H1 (cell line): ENCODE data around the gene PNMA6E. TPM values are rescaled to one million over a fixed set of nuclear protein-coding genes. Genes with fewer than 3 reads are reported as not detected.

ENCODE experiments used
- CTCF ChIA-PET: fragments of 300-600 bp; sonication (Branson Sonifier 250); formaldehyde crosslinking; loops from one replicate; lab custom pipeline; 2021; ENCODE audit not compliant: partially characterized antibody; lab: Charles Lee
- POLR2A ChIA-PET: fragments of 300-600 bp; sonication (Branson Sonifier 250); formaldehyde crosslinking; loops from one replicate; lab custom pipeline; 2021; ENCODE audit warnings: inconsistent platforms; ENCODE audit not compliant: partially characterized antibody; lab: Charles Lee
- DNase-seq, 2 experiments: peaks; one replicate each; pipeline versions ENCODE4 v3.0.0 to v3.0.0-alpha.2; 2010 to 2022; ENCODE audit warnings: low spot score in 2 of 2, low read depth in 1 of 2, mixed read lengths in 1 of 2
- FAIRE-seq: peaks from 2 replicates; lab custom pipeline; 2011; peaks lifted over from hg19 to GRCh38; lab: Jason Lieb, UNC
- H2AFZ ChIP-seq: 2 replicates; pipeline ENCODE4 v1.8.1; 2012; ENCODE audit warnings: low read length, inconsistent platforms
- H2AK5ac ChIP-seq: 2 replicates; pipeline ENCODE4 v1.6.1; 2013; ENCODE audit warnings: low read depth, low read length
- H2BK120ac ChIP-seq: replicated peaks from 2 replicates; pipeline ENCODE3; 2013; ENCODE audit warnings: low read depth, low read length, inconsistent platforms
- H2BK12ac ChIP-seq: 2 replicates; pipeline ENCODE4 v1.6.1; 2013; ENCODE audit warnings: low read depth, low read length
- H2BK15ac ChIP-seq: 2 replicates; pipeline ENCODE4 v1.6.1; 2013; ENCODE audit warnings: low read length
- H2BK20ac ChIP-seq: 2 replicates; pipeline ENCODE4 v1.6.1; 2013; ENCODE audit warnings: low read length
- H2BK5ac ChIP-seq: 2 replicates; pipeline ENCODE4 v1.6.1; 2013; ENCODE audit warnings: low read depth, low read length
- H3K14ac ChIP-seq: 2 replicates; pipeline ENCODE4 v1.6.1; 2013; ENCODE audit warnings: inconsistent platforms; ENCODE audit not compliant: insufficient read length
- H3K18ac ChIP-seq: 2 replicates; pipeline ENCODE4 v1.6.1; 2013; ENCODE audit warnings: low read length; ENCODE audit errors: extremely low read depth
- H3K23ac ChIP-seq: 2 replicates; pipeline ENCODE4 v1.6.1; 2013; ENCODE audit warnings: inconsistent platforms; ENCODE audit not compliant: insufficient read length
- H3K23me2 ChIP-seq: 2 replicates; pipeline ENCODE4 v1.6.1; 2013; ENCODE audit warnings: low read depth, low read length
- H3K27ac ChIP-seq: 2 replicates; pipeline ENCODE4 v1.6.1; 2011; ENCODE audit warnings: low read depth, low read length, inconsistent platforms
- H3K27me3 ChIP-seq, 4 experiments: replicated peaks in 1 of 4; 1 replicate in 1 of 4; 2 replicates in 3 of 4; pipeline versions ENCODE4 v1.6.1 to v1.8.1; 2011 to 2013; ENCODE audit warnings: low read length in 3 of 4, mild to moderate bottlenecking in 3 of 4, inconsistent platforms in 2 of 4, mixed read lengths in 2 of 4, moderate library complexity in 1 of 4; ENCODE audit not compliant: control insufficient read depth in 3 of 4, insufficient read depth in 3 of 4; ENCODE audit errors: extremely low read depth in 1 of 4
- H3K36me3 ChIP-seq, 4 experiments: 2 replicates each; pipeline versions ENCODE4 v1.6.1 to v1.8.1; 2011 to 2013; ENCODE audit warnings: mild to moderate bottlenecking in 4 of 4, low read length in 3 of 4, moderate library complexity in 2 of 4, control low read depth in 1 of 4, inconsistent platforms in 1 of 4; ENCODE audit not compliant: insufficient read depth in 4 of 4, control insufficient read depth in 2 of 4
- H3K4ac ChIP-seq: replicated peaks from 2 replicates; pipeline ENCODE3; 2013; ENCODE audit warnings: low read length, low read depth, mixed read lengths, inconsistent platforms; ENCODE audit not compliant: insufficient read length
- H3K4me1 ChIP-seq, 4 experiments: replicated peaks in 1 of 4; 1 replicate in 1 of 4; 2 replicates in 3 of 4; pipeline versions ENCODE4 v1.6.1 to v1.8.1; 2011 to 2013; ENCODE audit warnings: low read length in 3 of 4, inconsistent platforms in 2 of 4, mixed read lengths in 1 of 4; ENCODE audit not compliant: insufficient read depth in 4 of 4, control insufficient read depth in 3 of 4
- H3K4me2 ChIP-seq, 2 experiments: 2 replicates each; pipeline versions ENCODE4 v1.6.1 to v1.8.1; 2011 to 2013; ENCODE audit warnings: low read depth in 2 of 2, low read length in 2 of 2, control low read depth in 1 of 2, inconsistent platforms in 1 of 2, mild to moderate bottlenecking in 1 of 2; ENCODE audit not compliant: insufficient read depth in 1 of 2
- H3K4me3 ChIP-seq, 4 experiments: fragments of 200-600, 300-600 bp in 1 of 4; sonication (generic), shearing (Covaris generic), sonication (Bioruptor Twin) in 1 of 4; 2 replicates each; pipeline versions ENCODE4 v1.5.1 to v1.8.1; 2011 to 2016; ENCODE audit warnings: low read length in 4 of 4, low read depth in 3 of 4, control low read depth in 2 of 4, inconsistent platforms in 2 of 4, mild to moderate bottlenecking in 2 of 4, mixed read lengths in 1 of 4, moderate library complexity in 1 of 4; ENCODE audit not compliant: insufficient read depth in 2 of 4; ENCODE audit errors: extremely low read depth in 1 of 4
- H3K56ac ChIP-seq: replicated peaks from 2 replicates; pipeline ENCODE3; 2013; ENCODE audit warnings: low read depth, mild to moderate bottlenecking, mixed read lengths, low read length, inconsistent platforms; ENCODE audit not compliant: insufficient read length
- H3K79me1 ChIP-seq: 2 replicates; pipeline ENCODE4 v1.6.1; 2013; ENCODE audit warnings: low read depth, low read length, control low read depth
- H3K79me2 ChIP-seq, 2 experiments: 2 replicates each; pipeline versions ENCODE4 v1.6.1 to v1.8.1; 2012 to 2013; ENCODE audit warnings: low read length in 2 of 2, mild to moderate bottlenecking in 2 of 2, inconsistent platforms in 1 of 2; ENCODE audit not compliant: insufficient read depth in 2 of 2, control insufficient read depth in 1 of 2
- H3K9ac ChIP-seq, 4 experiments: replicated peaks in 1 of 4; 1 replicate in 1 of 4; 2 replicates in 3 of 4; pipeline versions ENCODE4 v1.6.1 to v1.8.1; 2011 to 2013; ENCODE audit warnings: low read depth in 3 of 4, low read length in 3 of 4, control low read depth in 2 of 4, mild to moderate bottlenecking in 2 of 4, moderate library complexity in 2 of 4, inconsistent platforms in 1 of 4; ENCODE audit errors: extremely low read depth in 1 of 4
- H3K9me3 ChIP-seq, 2 experiments: 2 replicates each; pipeline versions ENCODE4 v1.6.1 to v1.8.1; 2012 to 2013; ENCODE audit warnings: mild to moderate bottlenecking in 2 of 2, moderate library complexity in 2 of 2, control low read depth in 1 of 2, inconsistent platforms in 1 of 2, low read depth in 1 of 2, low read length in 1 of 2, mixed read lengths in 1 of 2; ENCODE audit not compliant: insufficient read depth in 2 of 2
- H4K20me1 ChIP-seq, 2 experiments: replicated peaks in 1 of 2; 2 replicates each; pipeline versions ENCODE3 to v1.8.1; 2011 to 2013; ENCODE audit warnings: inconsistent platforms in 2 of 2, low read length in 2 of 2, mild to moderate bottlenecking in 1 of 2; ENCODE audit not compliant: insufficient read depth in 2 of 2, control insufficient read depth in 1 of 2
- H4K5ac ChIP-seq: 2 replicates; pipeline ENCODE4 v1.6.1; 2013; ENCODE audit warnings: low read length, low read depth, mixed read lengths, inconsistent platforms; ENCODE audit not compliant: insufficient read length
- H4K8ac ChIP-seq: 2 replicates; pipeline ENCODE4 v1.8.0; 2013; ENCODE audit warnings: mild to moderate bottlenecking, moderate library complexity, low read length, inconsistent platforms; ENCODE audit not compliant: insufficient read depth; ENCODE audit errors: extremely low read depth
- H4K91ac ChIP-seq: replicated peaks from 2 replicates; pipeline ENCODE3; 2013; ENCODE audit warnings: low read length, mixed read lengths, inconsistent platforms; ENCODE audit not compliant: insufficient read length
- CBX8 ChIP-seq: fragments of 300-800, 300-1000 bp; sonication (generic); IDR thresholded peaks from 2 replicates; pipeline ENCODE4 v1.7.1; 2016; ENCODE audit warnings: low read depth, low read length, borderline replicate concordance
- CHD2 ChIP-seq: IDR thresholded peaks from 2 replicates; pipeline ENCODE4 v1.6.1; 2012; ENCODE audit warnings: low read length, improper control_type of control experiment
- CREB1 ChIP-seq: IDR thresholded peaks from 2 replicates; pipeline ENCODE4 v1.6.1; 2012; ENCODE audit warnings: inconsistent platforms
- KDM5A ChIP-seq: fragments of 200-600 bp; IDR thresholded peaks from 2 replicates; pipeline ENCODE4 v1.7.1; 2012; ENCODE audit warnings: mild to moderate bottlenecking, low read length, inconsistent platforms, mixed read lengths
- WGBS, 2 experiments: shearing (Covaris generic) in 1 of 2; methylation state at CpG; one replicate each; pipeline versions ENCODE4 v1.1.6 to v1.1.7; 2013 to 2015; ENCODE audit warnings: low lambda C conversion rate in 2 of 2, mixed read lengths in 2 of 2, inconsistent platforms in 1 of 2, low coverage in 1 of 2, missing lambda C conversion rate in 1 of 2; ENCODE audit not compliant: insufficient replicate concordance in 2 of 2, insufficient coverage in 1 of 2, insufficient read length in 1 of 2; ENCODE audit errors: extremely low coverage in 1 of 2, missing lambda C conversion rate in 1 of 2; 5-methylcytosine and 5-hydroxymethylcytosine counted together
- polyA plus RNA-seq, 7 experiments: library from polyadenylated mRNA; depleted of rRNA in 3 of 7; stranded (reverse) in 5 of 7; unstranded in 2 of 7; fragments of >200 nt in 5 of 7; fragments of 200-250 nt in 2 of 7; gene quantifications; 1 replicate in 5 of 7; 2 replicates in 1 of 7; 4 replicates in 1 of 7; pipeline versions ENCODE4 v1.2.1 to v1.2.3, GENCODE V29; 2011 to 2013; ENCODE audit warnings: missing spikeins in 2 of 7, mixed read lengths in 2 of 7
- total RNA-seq: library from RNA; stranded (reverse); fragmentation: NEBNext Ultra II Directional; extraction: Animal tissue kit (Norgen Biotek cat#: 25700); gene quantifications from 2 replicates; pipeline ENCODE4 v1.2.1, GENCODE V29; 2021
- TF ChIP-seq, protein P1 (sequence below): IDR thresholded peaks from 2 replicates; pipeline ENCODE4 v1.6.1; 2012; ENCODE audit warnings: inconsistent platforms

Gene PNMA6E
- total and polyA plus RNA-seq, 2 of the 8 experiments (the other 6 are each of a cell fraction or from before 2014, with no cell fraction given): not detected

DNA sequence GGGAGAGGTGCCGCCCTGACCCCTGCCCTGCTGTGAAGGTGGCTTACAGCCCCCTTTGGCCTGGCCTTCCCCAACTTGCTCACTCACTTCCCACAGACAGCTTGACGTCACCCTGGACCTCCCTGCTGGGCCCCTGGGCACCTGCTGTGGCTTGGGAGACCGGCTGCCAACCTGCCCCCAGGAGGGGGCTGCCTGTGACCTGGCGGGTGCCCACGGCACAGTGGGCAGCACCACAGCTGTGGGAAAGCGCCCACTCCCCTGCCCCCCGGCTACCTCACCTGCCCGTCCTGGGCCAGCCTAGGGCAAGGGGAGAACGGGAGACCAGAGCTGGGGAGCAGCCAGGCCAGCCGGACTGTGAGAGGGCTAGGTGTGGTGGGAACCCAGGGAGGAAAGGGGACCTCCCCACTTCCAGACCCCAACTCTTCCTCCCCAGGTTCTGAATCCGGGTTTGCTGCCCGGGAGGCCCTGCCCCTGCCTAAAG, 7.8 kb upstream of the PNMA6E start:
- Histone ChIP-seq H2AK5ac (no peak overlapping the region), H3K4me1 (no peaks in the 10 kb centered on the region), H3K79me1 (no peaks in the 10 kb centered on the region), H3K27ac (no peak overlapping the region), H2AFZ (no peak overlapping the region), H3K18ac (no peak overlapping the region), H4K91ac (no peak overlapping the region), H2BK15ac (no peak overlapping the region), H3K4me3 (no peak overlapping the region), H3K9ac (no peak overlapping the region), H4K20me1 (no peaks in the 10 kb centered on the region), H2BK12ac (no peak overlapping the region), H2BK120ac (no peak overlapping the region), H3K23me2 (peaks cover 3% of the 10 kb centered on the region; the same call in 1 of the 2 replicates), H3K4me2 (no peak overlapping the region), H3K56ac (no peak overlapping the region), H3K4ac (no peak overlapping the region), H2BK5ac (no peak overlapping the region), H3K36me3 (no peaks in the 10 kb centered on the region), H3K27me3 (peaks cover 8 to 25% (median 16%) of the 10 kb centered on the region in 4 experiments), H3K14ac (no peak overlapping the region), H3K23ac (no peak overlapping the region), H4K8ac (no peak overlapping the region), H4K5ac (no peak overlapping the region), H3K9me3 (no peaks in the 10 kb centered on the region), H3K79me2 (no peaks in the 10 kb centered on the region), H2BK20ac (no peak overlapping the region)
- FAIRE-seq (no peak), DNase-seq (no peak)
- ChIA-PET CTCF (interaction anchor here (1.0 kb wide), 1 partner anchor 9 kb away, joined by 4 read pairs; no protein-coding TSS in a partner anchor), POLR2A (no interaction called here)
- 84% methylated on average over 4 of the region's 12 CpGs; no CpG with 5 or more reads in 1 of the 2 experiments for WGBS, 2 experiments
- TF ChIP-seq CREB1: no peak
- TF ChIP-seq, protein P1, sequence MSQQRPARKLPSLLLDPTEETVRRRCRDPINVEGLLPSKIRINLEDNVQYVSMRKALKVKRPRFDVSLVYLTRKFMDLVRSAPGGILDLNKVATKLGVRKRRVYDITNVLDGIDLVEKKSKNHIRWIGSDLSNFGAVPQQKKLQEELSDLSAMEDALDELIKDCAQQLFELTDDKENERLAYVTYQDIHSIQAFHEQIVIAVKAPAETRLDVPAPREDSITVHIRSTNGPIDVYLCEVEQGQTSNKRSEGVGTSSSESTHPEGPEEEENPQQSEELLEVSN: no peak
- no peak for TF ChIP-seq KDM5A
- TF ChIP-seq CHD2: no peak
- no peak for TF ChIP-seq CBX8
